ENCODE data around the gene ENOX1. TPM values are rescaled to one million over a fixed set of nuclear protein-coding genes. Genes with fewer than 3 reads are reported as not detected.

The ENOX1 gene
- total RNA-seq, 1 experiment from 2014 or later, result 0.26 TPM

- Mint-ChIP-seq H3K36me3 (no peaks in the 10 kb centered on the region), H3K4me1 (peaks cover 17% of the 10 kb centered on the region), H3K27ac (no peak overlapping the region), H3K9me3 (no peaks in the 10 kb centered on the region), H3K4me3 (no peak overlapping the region), H3K27me3 (ENCODE audit: low read depth) (peaks cover 17% of the 10 kb centered on the region)
- ChIA-PET CTCF (no interaction called here), POLR2A (no interaction called here)
- ATAC-seq, result no peak
- no peak for TF ChIP-seq ZNF219 (CRISPR knock-in tag; IDR thresholded peaks at IDR 0.05; ENCODE audit: borderline replicate concordance)
- no peak for TF ChIP-seq KAT7 (CRISPR knock-in tag; IDR thresholded peaks at IDR 0.05; ENCODE audit: borderline replicate concordance)
- TF ChIP-seq HMGA2 (CRISPR knock-in tag; IDR thresholded peaks at IDR 0.05), result no peak
- no peak for TF ChIP-seq TP53 (CRISPR knock-in tag; IDR thresholded peaks at IDR 0.05)
- TF ChIP-seq MXD4 (CRISPR knock-in tag; IDR thresholded peaks at IDR 0.05; ENCODE audit: borderline replicate concordance), result no peak
- TF ChIP-seq GRHL2 (CRISPR knock-in tag; IDR thresholded peaks at IDR 0.05; ENCODE audit: insufficient replicate concordance, severe bottlenecking), result no peak
- no peak for TF ChIP-seq NR2C2 (CRISPR knock-in tag; IDR thresholded peaks at IDR 0.05)
- no peak for TF ChIP-seq NR3C1 (CRISPR knock-in tag; conservative IDR thresholded peaks at IDR 0.05; ENCODE audit: low read depth)
- no peak for TF ChIP-seq ZBTB21 (CRISPR knock-in tag; IDR thresholded peaks at IDR 0.05; ENCODE audit: borderline replicate concordance)
- TF ChIP-seq, protein P1, sequence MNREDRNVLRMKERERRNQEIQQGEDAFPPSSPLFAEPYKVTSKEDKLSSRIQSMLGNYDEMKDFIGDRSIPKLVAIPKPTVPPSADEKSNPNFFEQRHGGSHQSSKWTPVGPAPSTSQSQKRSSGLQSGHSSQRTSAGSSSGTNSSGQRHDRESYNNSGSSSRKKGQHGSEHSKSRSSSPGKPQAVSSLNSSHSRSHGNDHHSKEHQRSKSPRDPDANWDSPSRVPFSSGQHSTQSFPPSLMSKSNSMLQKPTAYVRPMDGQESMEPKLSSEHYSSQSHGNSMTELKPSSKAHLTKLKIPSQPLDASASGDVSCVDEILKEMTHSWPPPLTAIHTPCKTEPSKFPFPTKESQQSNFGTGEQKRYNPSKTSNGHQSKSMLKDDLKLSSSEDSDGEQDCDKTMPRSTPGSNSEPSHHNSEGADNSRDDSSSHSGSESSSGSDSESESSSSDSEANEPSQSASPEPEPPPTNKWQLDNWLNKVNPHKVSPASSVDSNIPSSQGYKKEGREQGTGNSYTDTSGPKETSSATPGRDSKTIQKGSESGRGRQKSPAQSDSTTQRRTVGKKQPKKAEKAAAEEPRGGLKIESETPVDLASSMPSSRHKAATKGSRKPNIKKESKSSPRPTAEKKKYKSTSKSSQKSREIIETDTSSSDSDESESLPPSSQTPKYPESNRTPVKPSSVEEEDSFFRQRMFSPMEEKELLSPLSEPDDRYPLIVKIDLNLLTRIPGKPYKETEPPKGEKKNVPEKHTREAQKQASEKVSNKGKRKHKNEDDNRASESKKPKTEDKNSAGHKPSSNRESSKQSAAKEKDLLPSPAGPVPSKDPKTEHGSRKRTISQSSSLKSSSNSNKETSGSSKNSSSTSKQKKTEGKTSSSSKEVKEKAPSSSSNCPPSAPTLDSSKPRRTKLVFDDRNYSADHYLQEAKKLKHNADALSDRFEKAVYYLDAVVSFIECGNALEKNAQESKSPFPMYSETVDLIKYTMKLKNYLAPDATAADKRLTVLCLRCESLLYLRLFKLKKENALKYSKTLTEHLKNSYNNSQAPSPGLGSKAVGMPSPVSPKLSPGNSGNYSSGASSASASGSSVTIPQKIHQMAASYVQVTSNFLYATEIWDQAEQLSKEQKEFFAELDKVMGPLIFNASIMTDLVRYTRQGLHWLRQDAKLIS (CRISPR knock-in tag; IDR thresholded peaks at IDR 0.05; ENCODE audit: borderline replicate concordance), result no peak
- TF ChIP-seq, protein P2, sequence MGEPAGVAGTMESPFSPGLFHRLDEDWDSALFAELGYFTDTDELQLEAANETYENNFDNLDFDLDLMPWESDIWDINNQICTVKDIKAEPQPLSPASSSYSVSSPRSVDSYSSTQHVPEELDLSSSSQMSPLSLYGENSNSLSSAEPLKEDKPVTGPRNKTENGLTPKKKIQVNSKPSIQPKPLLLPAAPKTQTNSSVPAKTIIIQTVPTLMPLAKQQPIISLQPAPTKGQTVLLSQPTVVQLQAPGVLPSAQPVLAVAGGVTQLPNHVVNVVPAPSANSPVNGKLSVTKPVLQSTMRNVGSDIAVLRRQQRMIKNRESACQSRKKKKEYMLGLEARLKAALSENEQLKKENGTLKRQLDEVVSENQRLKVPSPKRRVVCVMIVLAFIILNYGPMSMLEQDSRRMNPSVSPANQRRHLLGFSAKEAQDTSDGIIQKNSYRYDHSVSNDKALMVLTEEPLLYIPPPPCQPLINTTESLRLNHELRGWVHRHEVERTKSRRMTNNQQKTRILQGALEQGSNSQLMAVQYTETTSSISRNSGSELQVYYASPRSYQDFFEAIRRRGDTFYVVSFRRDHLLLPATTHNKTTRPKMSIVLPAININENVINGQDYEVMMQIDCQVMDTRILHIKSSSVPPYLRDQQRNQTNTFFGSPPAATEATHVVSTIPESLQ (CRISPR knock-in tag; IDR thresholded peaks at IDR 0.05), result no peak
- TF ChIP-seq, protein P3, sequence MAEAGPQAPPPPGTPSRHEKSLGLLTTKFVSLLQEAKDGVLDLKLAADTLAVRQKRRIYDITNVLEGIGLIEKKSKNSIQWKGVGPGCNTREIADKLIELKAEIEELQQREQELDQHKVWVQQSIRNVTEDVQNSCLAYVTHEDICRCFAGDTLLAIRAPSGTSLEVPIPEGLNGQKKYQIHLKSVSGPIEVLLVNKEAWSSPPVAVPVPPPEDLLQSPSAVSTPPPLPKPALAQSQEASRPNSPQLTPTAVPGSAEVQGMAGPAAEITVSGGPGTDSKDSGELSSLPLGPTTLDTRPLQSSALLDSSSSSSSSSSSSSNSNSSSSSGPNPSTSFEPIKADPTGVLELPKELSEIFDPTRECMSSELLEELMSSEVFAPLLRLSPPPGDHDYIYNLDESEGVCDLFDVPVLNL (CRISPR knock-in tag; IDR thresholded peaks at IDR 0.05; ENCODE audit: borderline replicate concordance, low read depth), result no peak
- TF ChIP-seq CDX4 (CRISPR knock-in tag; IDR thresholded peaks at IDR 0.05; ENCODE audit: borderline replicate concordance), result no peak
- TF ChIP-seq RELA (CRISPR knock-in tag; IDR thresholded peaks at IDR 0.05; ENCODE audit: borderline replicate concordance), result no peak
- no peak for TF ChIP-seq FOXJ3 (CRISPR knock-in tag; IDR thresholded peaks at IDR 0.05; ENCODE audit: borderline replicate concordance)
- TF ChIP-seq FOXP1 (CRISPR knock-in tag; IDR thresholded peaks at IDR 0.05; ENCODE audit: borderline replicate concordance), result no peak
- DNase-seq (ENCODE audit: low spot score), result no peak
Measured at GRCh38 chr13:43698009-43698408, 88.8 kb downstream of the ENOX1 start.

- no peak for DNase-seq (ENCODE audit: low spot score)
- CTCF ChIA-PET, result no interaction called here
- ATAC-seq, result no peak
- H3K4me1 Mint-ChIP-seq, result peaks cover 17% of the 10 kb centered on the region
- H3K27ac Mint-ChIP-seq, result no peak overlapping the region
- POLR2A ChIA-PET, result no interaction called here
- peaks cover 17% of the 10 kb centered on the region for H3K27me3 Mint-ChIP-seq (ENCODE audit: low read depth)
- H3K9me3 Mint-ChIP-seq, result no peaks in the 10 kb centered on the region
- TF ChIP-seq SOX15 (CRISPR knock-in tag; IDR thresholded peaks at IDR 0.05) (no peak), ELF4 (CRISPR knock-in tag; IDR thresholded peaks at IDR 0.05; ENCODE audit: low read depth) (no peak), E2F5 (CRISPR knock-in tag; IDR thresholded peaks at IDR 0.05) (no peak), CBFB (CRISPR knock-in tag; IDR thresholded peaks at IDR 0.05; ENCODE audit: low read depth) (no peak)
- TF ChIP-seq, protein P4, sequence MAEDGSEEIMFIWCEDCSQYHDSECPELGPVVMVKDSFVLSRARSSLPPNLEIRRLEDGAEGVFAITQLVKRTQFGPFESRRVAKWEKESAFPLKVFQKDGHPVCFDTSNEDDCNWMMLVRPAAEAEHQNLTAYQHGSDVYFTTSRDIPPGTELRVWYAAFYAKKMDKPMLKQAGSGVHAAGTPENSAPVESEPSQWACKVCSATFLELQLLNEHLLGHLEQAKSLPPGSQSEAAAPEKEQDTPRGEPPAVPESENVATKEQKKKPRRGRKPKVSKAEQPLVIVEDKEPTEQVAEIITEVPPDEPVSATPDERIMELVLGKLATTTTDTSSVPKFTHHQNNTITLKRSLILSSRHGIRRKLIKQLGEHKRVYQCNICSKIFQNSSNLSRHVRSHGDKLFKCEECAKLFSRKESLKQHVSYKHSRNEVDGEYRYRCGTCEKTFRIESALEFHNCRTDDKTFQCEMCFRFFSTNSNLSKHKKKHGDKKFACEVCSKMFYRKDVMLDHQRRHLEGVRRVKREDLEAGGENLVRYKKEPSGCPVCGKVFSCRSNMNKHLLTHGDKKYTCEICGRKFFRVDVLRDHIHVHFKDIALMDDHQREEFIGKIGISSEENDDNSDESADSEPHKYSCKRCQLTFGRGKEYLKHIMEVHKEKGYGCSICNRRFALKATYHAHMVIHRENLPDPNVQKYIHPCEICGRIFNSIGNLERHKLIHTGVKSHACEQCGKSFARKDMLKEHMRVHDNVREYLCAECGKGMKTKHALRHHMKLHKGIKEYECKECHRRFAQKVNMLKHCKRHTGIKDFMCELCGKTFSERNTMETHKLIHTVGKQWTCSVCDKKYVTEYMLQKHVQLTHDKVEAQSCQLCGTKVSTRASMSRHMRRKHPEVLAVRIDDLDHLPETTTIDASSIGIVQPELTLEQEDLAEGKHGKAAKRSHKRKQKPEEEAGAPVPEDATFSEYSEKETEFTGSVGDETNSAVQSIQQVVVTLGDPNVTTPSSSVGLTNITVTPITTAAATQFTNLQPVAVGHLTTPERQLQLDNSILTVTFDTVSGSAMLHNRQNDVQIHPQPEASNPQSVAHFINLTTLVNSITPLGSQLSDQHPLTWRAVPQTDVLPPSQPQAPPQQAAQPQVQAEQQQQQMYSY (CRISPR knock-in tag; IDR thresholded peaks at IDR 0.05), result no peak
- no peak overlapping the region for H3K4me3 Mint-ChIP-seq
- H3K36me3 Mint-ChIP-seq, result no peaks in the 10 kb centered on the region
Measured at GRCh38 chr13:43697323-43697722, 89.4 kb downstream of the ENOX1 start.
